Measurements from ENCODE around the gene DYRK2. TPM values are rescaled to one million over a fixed set of nuclear protein-coding genes. Genes with fewer than 3 reads are reported as not detected.

The DYRK2 gene
- total and polyA plus RNA-seq, 4 donors, result 1.2 to 8.8 (median 4.9) TPM

DNA sequence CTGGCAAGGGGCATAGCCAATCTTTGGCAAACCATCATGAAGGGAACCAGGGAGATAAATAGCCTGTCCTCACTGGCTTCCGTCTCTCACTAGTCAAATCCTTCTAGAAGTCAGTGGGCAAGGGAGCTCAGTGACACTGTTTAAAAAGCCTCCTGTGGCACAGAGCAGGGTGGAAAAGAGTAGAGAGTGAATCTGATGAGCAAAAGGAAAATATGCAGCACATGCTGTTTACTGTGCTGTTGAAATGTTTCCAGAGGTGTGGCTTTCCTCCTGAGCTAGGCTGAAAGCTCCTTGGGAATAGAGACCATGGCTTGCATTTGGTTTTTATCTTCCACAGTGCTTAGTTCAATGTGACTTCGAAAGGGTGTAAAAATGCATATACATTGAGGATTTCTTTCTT lies 7.7 kb upstream of the DYRK2 start:
- Histone ChIP-seq H3K9ac (ENCODE audit: low read depth in 1 of 2, low read length in 2 of 2) (no peak overlapping the region), H3K27ac (ENCODE audit: low read depth in 1 of 2, low read length in 2 of 2) (no peak overlapping the region), H3K27me3 (ENCODE audit: control insufficient read depth in 4 of 4, insufficient read depth in 4 of 4, low read length in 3 of 4) (no peaks in the 10 kb centered on the region), H3K4me1 (ENCODE audit: control insufficient read depth in 4 of 4, insufficient read depth in 4 of 4, low read length in 3 of 4) (peaks cover 0 to 16% (median 0%) of the 10 kb centered on the region in 4 donors), H3K9me3 (ENCODE audit: control insufficient read depth in 4 of 4, low read length in 3 of 4) (no peaks in the 10 kb centered on the region), H3K36me3 (ENCODE audit: control insufficient read depth in 4 of 4, insufficient read depth in 3 of 4, low read depth in 1 of 4, low read length in 3 of 4) (no peaks in the 10 kb centered on the region), H3K4me3 (ENCODE audit: low read depth in 1 of 3, low read length in 3 of 3) (no peak overlapping the region)
- no peak for DNase-seq (ENCODE audit: low spot score)
- TF ChIP-seq RXRA (IDR thresholded peaks at IDR 0.05) (no peak), NR2F2 (IDR thresholded peaks at IDR 0.05) (no peak), GABPA (IDR thresholded peaks at IDR 0.05 in 1 of 2, conservative IDR thresholded peaks at IDR 0.05 in 1 of 2) (no peak), SP1 (IDR thresholded peaks at IDR 0.05) (no peak), HNF4A (conservative IDR thresholded peaks at IDR 0.05) (no peak), RAD21 (IDR thresholded peaks at IDR 0.05) (no peak)
- TF ChIP-seq, protein P1, sequence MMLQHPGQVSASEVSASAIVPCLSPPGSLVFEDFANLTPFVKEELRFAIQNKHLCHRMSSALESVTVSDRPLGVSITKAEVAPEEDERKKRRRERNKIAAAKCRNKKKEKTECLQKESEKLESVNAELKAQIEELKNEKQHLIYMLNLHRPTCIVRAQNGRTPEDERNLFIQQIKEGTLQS (IDR thresholded peaks at IDR 0.05), result no peak
- TF ChIP-seq, protein P2, sequence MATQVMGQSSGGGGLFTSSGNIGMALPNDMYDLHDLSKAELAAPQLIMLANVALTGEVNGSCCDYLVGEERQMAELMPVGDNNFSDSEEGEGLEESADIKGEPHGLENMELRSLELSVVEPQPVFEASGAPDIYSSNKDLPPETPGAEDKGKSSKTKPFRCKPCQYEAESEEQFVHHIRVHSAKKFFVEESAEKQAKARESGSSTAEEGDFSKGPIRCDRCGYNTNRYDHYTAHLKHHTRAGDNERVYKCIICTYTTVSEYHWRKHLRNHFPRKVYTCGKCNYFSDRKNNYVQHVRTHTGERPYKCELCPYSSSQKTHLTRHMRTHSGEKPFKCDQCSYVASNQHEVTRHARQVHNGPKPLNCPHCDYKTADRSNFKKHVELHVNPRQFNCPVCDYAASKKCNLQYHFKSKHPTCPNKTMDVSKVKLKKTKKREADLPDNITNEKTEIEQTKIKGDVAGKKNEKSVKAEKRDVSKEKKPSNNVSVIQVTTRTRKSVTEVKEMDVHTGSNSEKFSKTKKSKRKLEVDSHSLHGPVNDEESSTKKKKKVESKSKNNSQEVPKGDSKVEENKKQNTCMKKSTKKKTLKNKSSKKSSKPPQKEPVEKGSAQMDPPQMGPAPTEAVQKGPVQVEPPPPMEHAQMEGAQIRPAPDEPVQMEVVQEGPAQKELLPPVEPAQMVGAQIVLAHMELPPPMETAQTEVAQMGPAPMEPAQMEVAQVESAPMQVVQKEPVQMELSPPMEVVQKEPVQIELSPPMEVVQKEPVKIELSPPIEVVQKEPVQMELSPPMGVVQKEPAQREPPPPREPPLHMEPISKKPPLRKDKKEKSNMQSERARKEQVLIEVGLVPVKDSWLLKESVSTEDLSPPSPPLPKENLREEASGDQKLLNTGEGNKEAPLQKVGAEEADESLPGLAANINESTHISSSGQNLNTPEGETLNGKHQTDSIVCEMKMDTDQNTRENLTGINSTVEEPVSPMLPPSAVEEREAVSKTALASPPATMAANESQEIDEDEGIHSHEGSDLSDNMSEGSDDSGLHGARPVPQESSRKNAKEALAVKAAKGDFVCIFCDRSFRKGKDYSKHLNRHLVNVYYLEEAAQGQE (IDR thresholded peaks at IDR 0.05), result no peak
- TF ChIP-seq, protein P3, sequence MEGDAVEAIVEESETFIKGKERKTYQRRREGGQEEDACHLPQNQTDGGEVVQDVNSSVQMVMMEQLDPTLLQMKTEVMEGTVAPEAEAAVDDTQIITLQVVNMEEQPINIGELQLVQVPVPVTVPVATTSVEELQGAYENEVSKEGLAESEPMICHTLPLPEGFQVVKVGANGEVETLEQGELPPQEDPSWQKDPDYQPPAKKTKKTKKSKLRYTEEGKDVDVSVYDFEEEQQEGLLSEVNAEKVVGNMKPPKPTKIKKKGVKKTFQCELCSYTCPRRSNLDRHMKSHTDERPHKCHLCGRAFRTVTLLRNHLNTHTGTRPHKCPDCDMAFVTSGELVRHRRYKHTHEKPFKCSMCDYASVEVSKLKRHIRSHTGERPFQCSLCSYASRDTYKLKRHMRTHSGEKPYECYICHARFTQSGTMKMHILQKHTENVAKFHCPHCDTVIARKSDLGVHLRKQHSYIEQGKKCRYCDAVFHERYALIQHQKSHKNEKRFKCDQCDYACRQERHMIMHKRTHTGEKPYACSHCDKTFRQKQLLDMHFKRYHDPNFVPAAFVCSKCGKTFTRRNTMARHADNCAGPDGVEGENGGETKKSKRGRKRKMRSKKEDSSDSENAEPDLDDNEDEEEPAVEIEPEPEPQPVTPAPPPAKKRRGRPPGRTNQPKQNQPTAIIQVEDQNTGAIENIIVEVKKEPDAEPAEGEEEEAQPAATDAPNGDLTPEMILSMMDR (IDR thresholded peaks at IDR 0.05; ENCODE audit: low read depth, low read length, missing input control), result no peak
- WGBS, result 94% methylated on average over 2 of the region's 2 CpGs

DNA sequence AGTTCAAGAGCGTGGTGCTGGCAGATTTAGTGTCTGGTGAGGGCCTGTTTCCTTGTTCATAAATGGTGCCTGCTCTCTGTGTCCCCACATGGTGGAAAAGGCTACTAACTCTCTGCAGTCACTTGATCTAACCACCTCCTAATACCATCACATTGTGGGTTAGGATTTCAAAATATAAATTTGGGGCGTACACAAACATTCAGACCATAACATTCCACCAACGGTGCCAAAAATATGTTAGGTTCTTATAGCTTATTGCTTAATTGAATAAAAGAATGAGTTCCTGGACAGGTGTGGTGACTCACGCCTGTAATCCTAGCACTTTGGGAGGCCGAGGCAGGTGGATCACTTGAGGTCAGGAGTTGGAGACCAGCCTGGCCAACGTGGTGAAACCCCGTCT lies 3.4 kb upstream of the DYRK2 start:
- no peaks in the 10 kb centered on the region for H3K27me3 ChIP-seq (ENCODE audit: control insufficient read depth in 4 of 4, insufficient read depth in 4 of 4, low read length in 3 of 4)
- H3K36me3 ChIP-seq (ENCODE audit: control insufficient read depth in 4 of 4, insufficient read depth in 3 of 4, low read depth in 1 of 4, low read length in 3 of 4), result no peaks in the 10 kb centered on the region
- H3K4me1 ChIP-seq (ENCODE audit: control insufficient read depth in 4 of 4, insufficient read depth in 4 of 4, low read length in 3 of 4), result peaks cover 0 to 13% (median 7%) of the 10 kb centered on the region in 4 donors
- no peak overlapping the region for H3K4me3 ChIP-seq (ENCODE audit: low read depth in 1 of 3, low read length in 3 of 3)
- WGBS, result 96% methylated on average over 7 of the region's 7 CpGs
- no peak for TF ChIP-seq TAF1 (conservative IDR thresholded peaks at IDR 0.05)
- TF ChIP-seq HNF4A (conservative IDR thresholded peaks at IDR 0.05), result no peak
- TF ChIP-seq, protein P3 (IDR thresholded peaks at IDR 0.05; ENCODE audit: low read depth, low read length, missing input control), result no peak
- TF ChIP-seq GABPA (IDR thresholded peaks at IDR 0.05 in 1 of 2, conservative IDR thresholded peaks at IDR 0.05 in 1 of 2), result no peak
- no peak for TF ChIP-seq NR2F2 (IDR thresholded peaks at IDR 0.05)
- no peak for TF ChIP-seq YY1 (IDR thresholded peaks at IDR 0.05)
- TF ChIP-seq FOXA1 (IDR thresholded peaks at IDR 0.05), result no peak
- no peak for TF ChIP-seq RAD21 (IDR thresholded peaks at IDR 0.05)
- TF ChIP-seq, protein P1 (IDR thresholded peaks at IDR 0.05), result no peak
- TF ChIP-seq, protein P4, sequence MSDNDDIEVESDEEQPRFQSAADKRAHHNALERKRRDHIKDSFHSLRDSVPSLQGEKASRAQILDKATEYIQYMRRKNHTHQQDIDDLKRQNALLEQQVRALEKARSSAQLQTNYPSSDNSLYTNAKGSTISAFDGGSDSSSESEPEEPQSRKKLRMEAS (IDR thresholded peaks at IDR 0.05), result no peak
- TF ChIP-seq FOXA2 (IDR thresholded peaks at IDR 0.05), result no peak
- no peaks in the 10 kb centered on the region for H3K9me3 ChIP-seq (ENCODE audit: control insufficient read depth in 4 of 4, low read length in 3 of 4)
- no peak overlapping the region for H3K9ac ChIP-seq (ENCODE audit: low read depth in 1 of 2, low read length in 2 of 2)
- no peak for DNase-seq (ENCODE audit: low spot score)
- no peak overlapping the region for H3K27ac ChIP-seq (ENCODE audit: low read depth in 1 of 2, low read length in 2 of 2)

All from liver (tissue), 9 donors.